Immature natural killer cell (primary cell): Measurements from ENCODE around the gene AP4S1. TPM values are rescaled to one million over a fixed set of nuclear protein-coding genes. Genes with fewer than 3 reads are reported as not detected.
"Not testable (repeated sequence)": the region's sequence is repeated elsewhere in the genome, so short reads cannot be mapped to it uniquely, and the experiment has no call there.

ENCODE experiments used
- DNase-seq, 3 donors: peaks; one replicate each; pipeline ENCODE4 v3.0.0; 2022; ENCODE audit warnings: mixed read lengths in 1 of 3
- H3K27ac Mint-ChIP-seq, 6 donors: one replicate each; pipeline ENCODE4 v1.8.0; 2020; ENCODE audit warnings: mixed read lengths in 6 of 6, mild to moderate bottlenecking in 5 of 6, inconsistent platforms in 4 of 6, moderate library complexity in 3 of 6
- H3K27me3 Mint-ChIP-seq, 3 donors: one replicate each; pipeline ENCODE4 v1.8.0; 2020 to 2021; ENCODE audit warnings: low read depth in 3 of 3, mild to moderate bottlenecking in 3 of 3, mixed read lengths in 3 of 3, moderate library complexity in 3 of 3, inconsistent platforms in 1 of 3
- H3K36me3 Mint-ChIP-seq, 3 donors: one replicate each; pipeline ENCODE4 v1.8.0; 2020; ENCODE audit warnings: mixed read lengths in 3 of 3, inconsistent platforms in 2 of 3, mild to moderate bottlenecking in 2 of 3
- H3K4me1 Mint-ChIP-seq, 2 donors: one replicate each; pipeline ENCODE4 v1.8.0; 2020; ENCODE audit warnings: inconsistent platforms in 2 of 2, mild to moderate bottlenecking in 2 of 2, mixed read lengths in 2 of 2, moderate library complexity in 1 of 2
- H3K4me3 Mint-ChIP-seq, 5 donors: one replicate each; pipeline ENCODE4 v1.8.0; 2020; ENCODE audit warnings: mild to moderate bottlenecking in 5 of 5, mixed read lengths in 5 of 5, inconsistent platforms in 3 of 5, moderate library complexity in 3 of 5
- H3K9me3 Mint-ChIP-seq, 6 donors: one replicate each; pipeline ENCODE4 v1.8.0; 2020; ENCODE audit warnings: mild to moderate bottlenecking in 6 of 6, mixed read lengths in 6 of 6, inconsistent platforms in 4 of 6, moderate library complexity in 3 of 6
- polyA plus RNA-seq, 3 donors: library from polyadenylated mRNA; unstranded; fragments of 300-500 nt; fragmentation: Illumina TruSeq; gene quantifications; one replicate each; pipeline ENCODE4 v1.2.3, GENCODE V29; 2021

The AP4S1 gene
- polyA plus RNA-seq, 3 donors from 2014 or later, result 5.0 to 8.3 (median 5.3) TPM

GRCh38 chr14:31038521-31039166 lies 13.2 kb downstream of the AP4S1 start:
- no peaks in the 10 kb centered on the region for H3K9me3 Mint-ChIP-seq
- no peak for DNase-seq
- H3K27ac Mint-ChIP-seq, result no peak overlapping the region
- no peaks in the 10 kb centered on the region for H3K4me1 Mint-ChIP-seq
- no peak overlapping the region for H3K4me3 Mint-ChIP-seq
- peaks cover 0 to 6% (median 5%) of the 10 kb centered on the region in 3 donors for H3K36me3 Mint-ChIP-seq
- H3K27me3 Mint-ChIP-seq, result peaks cover 0 to 3% (median 0%) of the 10 kb centered on the region in 3 donors

- no peaks in the 10 kb centered on the region for H3K9me3 Mint-ChIP-seq
- no peak overlapping the region for H3K4me3 Mint-ChIP-seq
Measured at GRCh38 chr14:31042300-31042699, 16.9 kb downstream of the AP4S1 start.

GRCh38 chr14:31042893-31043292 lies 17.4 kb downstream of the AP4S1 start:
- not testable (repeated sequence) for H3K27me3 Mint-ChIP-seq, H3K9me3 Mint-ChIP-seq, H3K4me1 Mint-ChIP-seq, H3K36me3 Mint-ChIP-seq, DNase-seq, H3K4me3 Mint-ChIP-seq, H3K27ac Mint-ChIP-seq

More at GRCh38 chr14:31042300-31042699, 16.9 kb downstream of the AP4S1 start:
- H3K36me3 Mint-ChIP-seq, result peaks cover 0 to 6% (median 2%) of the 10 kb centered on the region in 3 donors
- DNase-seq, result no peak
- peaks cover 0 to 3% (median 0%) of the 10 kb centered on the region in 3 donors for H3K27me3 Mint-ChIP-seq
- H3K4me1 Mint-ChIP-seq, result peaks cover 4 to 6% of the 10 kb centered on the region in 2 donors
- no peak overlapping the region for H3K27ac Mint-ChIP-seq

- peaks cover 4 to 7% of the 10 kb centered on the region in 2 donors for H3K4me1 Mint-ChIP-seq
- no peak for DNase-seq
- H3K27ac Mint-ChIP-seq, result no peak overlapping the region
- no peaks in the 10 kb centered on the region for H3K9me3 Mint-ChIP-seq
- peaks cover 0 to 3% (median 0%) of the 10 kb centered on the region in 3 donors for H3K27me3 Mint-ChIP-seq
- H3K36me3 Mint-ChIP-seq, result peaks cover 0 to 4% (median 0%) of the 10 kb centered on the region in 3 donors
- no peak overlapping the region for H3K4me3 Mint-ChIP-seq
Measured at GRCh38 chr14:31043379-31043778, 17.9 kb downstream of the AP4S1 start.

GRCh38 chr14:31045501-31046080 lies 20.1 kb downstream of the AP4S1 start:
- Mint-ChIP-seq H3K4me3 (no peak overlapping the region), H3K9me3 (no peaks in the 10 kb centered on the region), H3K36me3 (peaks cover 0 to 8% (median 0%) of the 10 kb centered on the region in 3 donors), H3K27me3 (peaks cover 0 to 3% (median 0%) of the 10 kb centered on the region in 3 donors), H3K4me1 (peaks cover 4 to 13% of the 10 kb centered on the region in 2 donors), H3K27ac (no peak overlapping the region)
- DNase-seq, result no peak

- H3K27ac Mint-ChIP-seq, result no peak overlapping the region
- H3K27me3 Mint-ChIP-seq, result peaks cover 0 to 3% (median 0%) of the 10 kb centered on the region in 3 donors
- H3K9me3 Mint-ChIP-seq, result no peaks in the 10 kb centered on the region
- H3K36me3 Mint-ChIP-seq, result peaks cover 0 to 8% (median 0%) of the 10 kb centered on the region in 3 donors
- H3K4me1 Mint-ChIP-seq, result peaks cover 4 to 13% of the 10 kb centered on the region in 2 donors
- no peak for DNase-seq
- H3K4me3 Mint-ChIP-seq, result no peak overlapping the region
Measured at GRCh38 chr14:31047503-31047902, 22.1 kb downstream of the AP4S1 start.

GRCh38 chr14:31051023-31051422 lies 25.6 kb downstream of the AP4S1 start:
- no peaks in the 10 kb centered on the region for H3K27me3 Mint-ChIP-seq
- H3K4me3 Mint-ChIP-seq, result no peak overlapping the region
- no peak overlapping the region for H3K27ac Mint-ChIP-seq
- peaks cover 4 to 13% of the 10 kb centered on the region in 2 donors for H3K4me1 Mint-ChIP-seq
- no peaks in the 10 kb centered on the region for H3K9me3 Mint-ChIP-seq
- DNase-seq, result no peak
- H3K36me3 Mint-ChIP-seq, result peaks cover 0 to 8% (median 0%) of the 10 kb centered on the region in 3 donors

GRCh38 chr14:31051511-31051910 lies 26.1 kb downstream of the AP4S1 start:
- Mint-ChIP-seq H3K4me1 (peaks cover 4 to 13% of the 10 kb centered on the region in 2 donors), H3K4me3 (no peak overlapping the region), H3K27me3 (no peaks in the 10 kb centered on the region), H3K9me3 (no peaks in the 10 kb centered on the region), H3K36me3 (peaks cover 0 to 8% (median 0%) of the 10 kb centered on the region in 3 donors), H3K27ac (no peak overlapping the region)
- DNase-seq, result no peak

- not testable (repeated sequence) for H3K4me1 Mint-ChIP-seq, DNase-seq, H3K9me3 Mint-ChIP-seq, H3K27me3 Mint-ChIP-seq, H3K36me3 Mint-ChIP-seq, H3K4me3 Mint-ChIP-seq
- H3K27ac Mint-ChIP-seq, result peak overlapping the region in 1 of 6 donors; percentile 17
Measured at GRCh38 chr14:31052905-31053586, 27.6 kb downstream of the AP4S1 start.

GRCh38 chr14:31057035-31057434 lies 31.6 kb downstream of the AP4S1 start:
- H3K9me3 Mint-ChIP-seq, result no peaks in the 10 kb centered on the region

GRCh38 chr14:31057701-31058364 lies 32.4 kb downstream of the AP4S1 start:
- no peak overlapping the region for H3K4me3 Mint-ChIP-seq
- H3K4me1 Mint-ChIP-seq, result peaks cover 0 to 3% of the 10 kb centered on the region in 2 donors
- no peak overlapping the region for H3K27ac Mint-ChIP-seq
- no peak for DNase-seq
- no peaks in the 10 kb centered on the region for H3K9me3 Mint-ChIP-seq
- no peaks in the 10 kb centered on the region for H3K27me3 Mint-ChIP-seq
- H3K36me3 Mint-ChIP-seq, result no peaks in the 10 kb centered on the region

More at GRCh38 chr14:31057035-31057434, 31.6 kb downstream of the AP4S1 start:
- no peak for DNase-seq
- no peaks in the 10 kb centered on the region for H3K27me3 Mint-ChIP-seq
- no peak overlapping the region for H3K27ac Mint-ChIP-seq
- no peak overlapping the region for H3K4me3 Mint-ChIP-seq
- no peaks in the 10 kb centered on the region for H3K36me3 Mint-ChIP-seq
- peaks cover 0 to 3% of the 10 kb centered on the region in 2 donors for H3K4me1 Mint-ChIP-seq

- H3K9me3 Mint-ChIP-seq, result no peaks in the 10 kb centered on the region
- DNase-seq, result no peak
- H3K27ac Mint-ChIP-seq, result no peak overlapping the region
- H3K27me3 Mint-ChIP-seq, result no peaks in the 10 kb centered on the region
- peaks cover 0 to 3% of the 10 kb centered on the region in 2 donors for H3K4me1 Mint-ChIP-seq
- no peak overlapping the region for H3K4me3 Mint-ChIP-seq
- H3K36me3 Mint-ChIP-seq, result no peaks in the 10 kb centered on the region
Measured at GRCh38 chr14:31059152-31059924, 33.9 kb downstream of the AP4S1 start.

GRCh38 chr14:31060253-31060875 lies 34.9 kb downstream of the AP4S1 start:
- H3K4me3 Mint-ChIP-seq, result no peak overlapping the region
- H3K27me3 Mint-ChIP-seq, result no peaks in the 10 kb centered on the region
- H3K27ac Mint-ChIP-seq, result no peak overlapping the region

More at GRCh38 chr14:31060253-31060875, 34.9 kb downstream of the AP4S1 start:
- H3K4me1 Mint-ChIP-seq, result peaks cover 0 to 3% of the 10 kb centered on the region in 2 donors
- no peaks in the 10 kb centered on the region for H3K36me3 Mint-ChIP-seq
- no peaks in the 10 kb centered on the region for H3K9me3 Mint-ChIP-seq
- no peak for DNase-seq
